OCI-LY7 (cell line): ENCODE data around the gene HYKK. TPM values are rescaled to one million over a fixed set of nuclear protein-coding genes. Genes with fewer than 3 reads are reported as not detected.

Source experiments
- BruUV-seq: library from RNA; stranded (reverse); fragments of 400-500 nt; replicated peaks from 2 replicates; lab custom pipeline; 2021; lab: Mats Ljungman, UMichigan
- CTCF ChIA-PET: fragments of 300-600 bp; sonication (Branson Sonifier 250); formaldehyde crosslinking; loops from one replicate; lab custom pipeline; 2022; ENCODE audit warnings: antibody characterized with exemption; ENCODE audit not compliant: unreplicated experiment; lab: Charles Lee
- POLR2A ChIA-PET: fragments of 300-600 bp; sonication (Branson Sonifier 250); formaldehyde crosslinking; loops from one replicate; lab custom pipeline; 2022; ENCODE audit warnings: antibody characterized with exemption; lab: Charles Lee
- DNase-seq: peaks from one replicate; pipeline ENCODE4 v3.0.0-alpha.2; 2015; ENCODE audit warnings: low spot score
- H2AFZ ChIP-seq: fragments of 200-600 bp; sonication (generic), shearing (Covaris generic); 2 replicates; pipeline ENCODE4 v1.6.1; 2014; ENCODE audit warnings: mild to moderate bottlenecking, antibody characterized with exemption, low read length, moderate library complexity
- H3K27ac ChIP-seq: fragments of 200-600 bp; sonication (generic); 2 replicates; pipeline ENCODE4 v1.5.1; 2014; ENCODE audit warnings: mixed run types, low read depth, mild to moderate bottlenecking, moderate library complexity, low read length, inconsistent platforms; ENCODE audit not compliant: poor library complexity, severe bottlenecking
- H3K36me3 ChIP-seq: fragments of 200-600 bp; sonication (generic); 2 replicates; pipeline ENCODE4 v1.6.1; 2014; ENCODE audit warnings: mild to moderate bottlenecking, antibody characterized with exemption, low read length, moderate library complexity, mixed read lengths; ENCODE audit not compliant: insufficient read depth
- H3K4me1 ChIP-seq: fragments of 200-600 bp; sonication (generic); 2 replicates; pipeline ENCODE4 v1.5.1; 2014; ENCODE audit warnings: mild to moderate bottlenecking, low read length; ENCODE audit not compliant: insufficient read depth, poor library complexity, severe bottlenecking
- H3K4me2 ChIP-seq: fragments of 200-600 bp; sonication (generic); 2 replicates; pipeline ENCODE4 v1.6.1; 2014; ENCODE audit warnings: mild to moderate bottlenecking, low read length
- H3K4me3 ChIP-seq: fragments of 200-600 bp; sonication (generic); 2 replicates; pipeline ENCODE4 v1.5.1; 2014; ENCODE audit warnings: mild to moderate bottlenecking, low read depth, low read length; ENCODE audit not compliant: poor library complexity, severe bottlenecking
- H3K79me2 ChIP-seq: fragments of 200-600 bp; sonication (generic); 2 replicates; pipeline ENCODE4 v1.6.1; 2016; ENCODE audit warnings: low read depth, mild to moderate bottlenecking, low read length, moderate library complexity, mixed read lengths; ENCODE audit not compliant: insufficient read depth
- H3K9me2 ChIP-seq: fragments of 200-600 bp; sonication (generic); 2 replicates; pipeline ENCODE4 v1.6.1; 2016; ENCODE audit warnings: mild to moderate bottlenecking, low read length, mixed read lengths; ENCODE audit not compliant: insufficient read depth
- H3K9me3 ChIP-seq: fragments of 200-600 bp; sonication (generic); 2 replicates; pipeline ENCODE4 v1.6.1; 2014; ENCODE audit warnings: mild to moderate bottlenecking, mixed run types, low read length, mixed read lengths
- H4K20me1 ChIP-seq: fragments of 200-600 bp; sonication (generic); 2 replicates; pipeline ENCODE4 v1.6.1; 2014; ENCODE audit warnings: mild to moderate bottlenecking, antibody characterized with exemption, low read length, moderate library complexity, mixed read lengths; ENCODE audit not compliant: insufficient read depth
- EZH2phosphoT487 ChIP-seq: fragments of 200-600 bp; sonication (generic); IDR thresholded peaks from 2 replicates; pipeline ENCODE4 v1.6.1; 2018; ENCODE audit warnings: low read depth, borderline replicate concordance, mild to moderate bottlenecking, mixed run types, antibody characterized with exemption, low read length, moderate library complexity, mixed read lengths
- intact Hi-C: fragments of 100-400 bp; cut with micrococcal nuclease; formaldehyde crosslinking; loops from one replicate; pipeline ENCODE4 v1.10.0; 2022; ENCODE audit not compliant: unreplicated experiment
- total RNA-seq, 2 experiments: library from RNA; depleted of rRNA in 1 of 2; stranded (reverse); fragments of >200 nt in 1 of 2; shearing (Covaris generic) in 1 of 2; gene quantifications; 2 replicates each; pipeline ENCODE4 v1.2.3, GENCODE V29; 2014 to 2022
- TF ChIP-seq, protein P1 (sequence below): fragments of 200-600 bp; sonication (generic); conservative IDR thresholded peaks from 2 replicates; pipeline ENCODE4 v1.5.1; 2014; ENCODE audit warnings: mild to moderate bottlenecking, antibody characterized with exemption, low read length, moderate library complexity, mixed read lengths

The HYKK gene
- total RNA-seq, 2 experiments from 2014 or later: 0.40 TPM; not detected in 1

- peaks cover 6% of the 10 kb centered on the region; the same call in 1 of the 2 replicates for H3K9me3 ChIP-seq
- POLR2A ChIA-PET: no interaction called here
- H3K4me2 ChIP-seq: peak overlapping the region; percentile 40
- intact Hi-C loops: no loop called here
- DNase-seq: no peak
- H3K4me1 ChIP-seq: peaks cover 8% of the 10 kb centered on the region
- CTCF ChIA-PET: no interaction called here
- H3K9me2 ChIP-seq: no peaks in the 10 kb centered on the region
- no peaks in the 10 kb centered on the region for H3K79me2 ChIP-seq
- H4K20me1 ChIP-seq: no peaks in the 10 kb centered on the region
- BruUV-seq: no TSS peak
- no peak overlapping the region for H3K27ac ChIP-seq
- TF ChIP-seq EZH2phosphoT487: no peak
- TF ChIP-seq, protein P1, sequence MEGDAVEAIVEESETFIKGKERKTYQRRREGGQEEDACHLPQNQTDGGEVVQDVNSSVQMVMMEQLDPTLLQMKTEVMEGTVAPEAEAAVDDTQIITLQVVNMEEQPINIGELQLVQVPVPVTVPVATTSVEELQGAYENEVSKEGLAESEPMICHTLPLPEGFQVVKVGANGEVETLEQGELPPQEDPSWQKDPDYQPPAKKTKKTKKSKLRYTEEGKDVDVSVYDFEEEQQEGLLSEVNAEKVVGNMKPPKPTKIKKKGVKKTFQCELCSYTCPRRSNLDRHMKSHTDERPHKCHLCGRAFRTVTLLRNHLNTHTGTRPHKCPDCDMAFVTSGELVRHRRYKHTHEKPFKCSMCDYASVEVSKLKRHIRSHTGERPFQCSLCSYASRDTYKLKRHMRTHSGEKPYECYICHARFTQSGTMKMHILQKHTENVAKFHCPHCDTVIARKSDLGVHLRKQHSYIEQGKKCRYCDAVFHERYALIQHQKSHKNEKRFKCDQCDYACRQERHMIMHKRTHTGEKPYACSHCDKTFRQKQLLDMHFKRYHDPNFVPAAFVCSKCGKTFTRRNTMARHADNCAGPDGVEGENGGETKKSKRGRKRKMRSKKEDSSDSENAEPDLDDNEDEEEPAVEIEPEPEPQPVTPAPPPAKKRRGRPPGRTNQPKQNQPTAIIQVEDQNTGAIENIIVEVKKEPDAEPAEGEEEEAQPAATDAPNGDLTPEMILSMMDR: no peak
- H3K36me3 ChIP-seq: no peaks in the 10 kb centered on the region
- peak overlapping the region; percentile 3 for H3K4me3 ChIP-seq
- peak overlapping the region; percentile 10; the same call in 1 of the 2 replicates for H2AFZ ChIP-seq
Observed at GRCh38 chr15:78527325-78527724, 19.9 kb downstream of the HYKK start.

- Histone ChIP-seq H3K9me2 (no peaks in the 10 kb centered on the region), H3K9me3 (no peaks in the 10 kb centered on the region), H3K79me2 (no peaks in the 10 kb centered on the region), H3K4me3 (no peak overlapping the region), H2AFZ (no peak overlapping the region), H3K36me3 (no peaks in the 10 kb centered on the region), H3K4me1 (no peaks in the 10 kb centered on the region), H3K27ac (no peak overlapping the region), H3K4me2 (no peak overlapping the region), H4K20me1 (no peaks in the 10 kb centered on the region)
- intact Hi-C loops: no loop called here
- ChIA-PET POLR2A (interaction anchor here (0.6 kb wide), 1 partner anchor 32 kb away, joined by 4 read pairs; the partner anchor contains the start of gene CHRNA5), CTCF (no interaction called here)
- no peak for DNase-seq
- TF ChIP-seq EZH2phosphoT487: no peak
- TF ChIP-seq, protein P1: no peak
- BruUV-seq: no TSS peak
Observed at GRCh38 chr15:78533331-78533730, 26.0 kb downstream of the HYKK start.

- no peaks in the 10 kb centered on the region; the same call in 1 of the 2 replicates for H4K20me1 ChIP-seq
- no peak overlapping the region for H3K4me2 ChIP-seq
- H3K27ac ChIP-seq: no peak overlapping the region
- no peak for TF ChIP-seq EZH2phosphoT487
- TF ChIP-seq, protein P1: no peak
- H3K36me3 ChIP-seq: no peaks in the 10 kb centered on the region
- peaks cover 9% of the 10 kb centered on the region for H3K79me2 ChIP-seq
- ChIA-PET POLR2A (interaction anchor here (0.6 kb wide), 1 partner anchor 43 kb away, joined by 4 read pairs; no protein-coding TSS in a partner anchor), CTCF (no interaction called here)
- DNase-seq: no peak
- BruUV-seq: no TSS peak
- no peaks in the 10 kb centered on the region for H3K9me2 ChIP-seq
- intact Hi-C loops: no loop called here
- H3K9me3 ChIP-seq: no peaks in the 10 kb centered on the region
- H2AFZ ChIP-seq: no peak overlapping the region
- no peak overlapping the region for H3K4me3 ChIP-seq
- H3K4me1 ChIP-seq: peaks cover 5% of the 10 kb centered on the region
Observed at GRCh38 chr15:78536134-78536533, 28.8 kb downstream of the HYKK start.
